GM13976 (cell line): ENCODE measurements around the gene CADM1.

Experiments
- DNase-seq: peaks from one replicate; pipeline ENCODE4 v3.0.0; 2012; ENCODE audit warnings: low spot score
- in situ Hi-C: fragments of 300-500 bp; cut with MboI; formaldehyde crosslinking; loops from one replicate; pipeline ENCODE4 v1.12.0; 2022; ENCODE audit warnings: low sequenced_read_pairs, mixed read lengths, inconsistent platforms; ENCODE audit not compliant: unreplicated experiment
- TF ChIP-seq, protein P1 (sequence below): IDR thresholded peaks from 2 replicates; pipeline ENCODE4 v1.5.1; 2012; ENCODE audit warnings: borderline replicate concordance, mild to moderate bottlenecking; ENCODE audit not compliant: insufficient read depth; ENCODE audit errors: extremely low read depth, missing control alignments, control extremely low read depth

Gene CADM1

DNA sequence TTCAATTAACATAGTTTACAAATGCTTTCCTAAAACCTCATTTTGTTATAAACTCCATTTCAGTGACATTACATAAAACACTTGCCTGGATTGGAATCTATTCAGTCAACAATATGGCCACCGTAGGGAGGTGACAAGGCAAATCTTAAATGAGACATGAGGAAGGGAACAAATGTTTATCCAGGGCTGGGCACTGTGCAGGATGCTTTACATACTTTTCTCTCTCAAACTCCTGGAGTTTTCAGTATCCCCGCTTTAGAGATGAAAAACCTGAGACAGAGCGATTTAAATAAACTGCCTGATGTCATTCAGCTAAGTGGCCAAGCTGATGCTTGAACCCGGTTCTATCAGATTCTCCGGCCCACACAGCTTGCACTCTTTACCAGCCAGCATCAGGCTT, 259.9 kb downstream of the CADM1 start:
- TF ChIP-seq, protein P1, sequence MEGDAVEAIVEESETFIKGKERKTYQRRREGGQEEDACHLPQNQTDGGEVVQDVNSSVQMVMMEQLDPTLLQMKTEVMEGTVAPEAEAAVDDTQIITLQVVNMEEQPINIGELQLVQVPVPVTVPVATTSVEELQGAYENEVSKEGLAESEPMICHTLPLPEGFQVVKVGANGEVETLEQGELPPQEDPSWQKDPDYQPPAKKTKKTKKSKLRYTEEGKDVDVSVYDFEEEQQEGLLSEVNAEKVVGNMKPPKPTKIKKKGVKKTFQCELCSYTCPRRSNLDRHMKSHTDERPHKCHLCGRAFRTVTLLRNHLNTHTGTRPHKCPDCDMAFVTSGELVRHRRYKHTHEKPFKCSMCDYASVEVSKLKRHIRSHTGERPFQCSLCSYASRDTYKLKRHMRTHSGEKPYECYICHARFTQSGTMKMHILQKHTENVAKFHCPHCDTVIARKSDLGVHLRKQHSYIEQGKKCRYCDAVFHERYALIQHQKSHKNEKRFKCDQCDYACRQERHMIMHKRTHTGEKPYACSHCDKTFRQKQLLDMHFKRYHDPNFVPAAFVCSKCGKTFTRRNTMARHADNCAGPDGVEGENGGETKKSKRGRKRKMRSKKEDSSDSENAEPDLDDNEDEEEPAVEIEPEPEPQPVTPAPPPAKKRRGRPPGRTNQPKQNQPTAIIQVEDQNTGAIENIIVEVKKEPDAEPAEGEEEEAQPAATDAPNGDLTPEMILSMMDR: no peak
- DNase-seq: no peak
- in situ Hi-C loops: no loop called here

DNA sequence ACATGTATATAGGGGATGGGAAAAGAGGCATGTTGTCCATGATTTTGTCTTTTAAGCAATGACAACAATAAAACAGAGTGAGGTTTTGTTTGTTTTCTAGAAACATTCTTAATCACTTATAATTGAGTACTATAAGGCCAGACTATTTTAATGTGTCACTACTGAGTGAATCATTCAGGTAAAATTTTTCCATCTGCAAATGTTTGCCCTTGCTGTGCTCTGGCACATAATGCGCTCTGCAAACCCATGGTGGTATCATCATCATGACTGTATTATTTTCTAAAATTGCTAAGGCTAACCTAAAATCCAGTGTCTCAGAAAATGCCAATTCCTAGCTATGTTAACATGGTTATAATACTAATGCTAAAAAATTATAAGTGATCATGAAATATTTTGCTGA, 261.2 kb downstream of the CADM1 start:
- in situ Hi-C loops: no loop called here

DNA sequence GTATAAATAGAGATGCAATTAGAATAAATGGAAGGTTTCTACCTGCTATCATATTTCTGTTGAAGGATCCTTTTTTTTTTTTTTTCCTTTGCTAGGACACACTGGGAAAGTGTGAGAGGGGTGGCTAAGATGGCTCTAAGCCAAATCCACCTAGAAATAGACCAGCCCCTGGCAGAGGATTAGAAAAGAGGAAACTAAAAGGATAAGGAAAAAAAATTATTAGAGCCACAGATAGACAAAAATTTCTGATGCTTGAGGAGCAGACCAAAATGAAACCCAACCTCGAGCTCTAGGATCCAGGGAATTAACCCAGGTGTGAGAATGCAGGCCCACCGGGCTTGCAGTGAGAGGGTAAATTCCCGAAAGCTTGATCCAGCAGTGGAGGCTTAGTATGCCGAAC, 262.3 kb downstream of the CADM1 start:
- in situ Hi-C loops: no loop called here
- no peak for DNase-seq
- TF ChIP-seq, protein P1: no peak

More for the DNA sequence above, 261.2 kb downstream of the CADM1 start:
- TF ChIP-seq, protein P1: no peak
- no peak for DNase-seq

DNA sequence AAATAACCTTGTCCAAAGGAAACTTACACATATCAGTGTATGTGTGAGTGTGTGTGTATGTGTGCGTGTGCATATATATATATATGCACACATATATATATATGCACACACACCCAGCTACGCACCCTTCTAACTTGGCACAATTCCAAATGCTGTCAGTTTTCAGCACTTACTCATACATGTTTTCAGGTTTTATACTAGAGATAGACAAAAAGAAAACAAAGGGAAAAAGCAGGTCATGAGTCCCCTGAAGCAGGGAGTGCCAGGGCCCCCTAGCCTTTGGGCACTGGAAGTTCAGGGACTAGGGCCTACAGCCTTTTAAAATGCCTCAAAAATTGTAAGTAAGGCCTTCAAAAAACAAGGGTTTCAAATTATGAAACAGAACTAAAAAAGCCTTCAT, 265.4 kb downstream of the CADM1 start:
- TF ChIP-seq, protein P1: no peak

DNA sequence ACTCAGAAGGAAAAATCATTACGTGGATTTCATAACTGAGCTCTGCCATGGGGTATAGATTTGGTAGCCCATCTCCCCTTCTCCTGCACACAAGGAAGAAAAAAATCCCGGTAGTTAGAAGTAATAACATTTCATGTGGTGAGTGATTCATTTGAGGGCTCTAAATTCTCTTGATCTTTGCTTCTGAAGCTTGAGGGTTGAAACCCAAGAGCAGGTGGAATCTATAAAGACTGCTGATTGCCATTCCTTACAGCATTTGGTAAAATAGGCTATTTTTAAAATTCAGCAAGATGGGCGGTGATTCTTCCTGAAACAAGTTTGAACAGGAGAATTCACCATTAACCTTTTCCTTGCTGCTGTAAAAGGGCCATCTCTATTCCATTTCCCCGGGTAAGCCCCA, 266.1 kb downstream of the CADM1 start:
- no peak for DNase-seq
- TF ChIP-seq, protein P1: no peak
- in situ Hi-C loops: no loop called here

More for the DNA sequence above, 265.4 kb downstream of the CADM1 start:
- no peak for DNase-seq
- in situ Hi-C loops: no loop called here

DNA sequence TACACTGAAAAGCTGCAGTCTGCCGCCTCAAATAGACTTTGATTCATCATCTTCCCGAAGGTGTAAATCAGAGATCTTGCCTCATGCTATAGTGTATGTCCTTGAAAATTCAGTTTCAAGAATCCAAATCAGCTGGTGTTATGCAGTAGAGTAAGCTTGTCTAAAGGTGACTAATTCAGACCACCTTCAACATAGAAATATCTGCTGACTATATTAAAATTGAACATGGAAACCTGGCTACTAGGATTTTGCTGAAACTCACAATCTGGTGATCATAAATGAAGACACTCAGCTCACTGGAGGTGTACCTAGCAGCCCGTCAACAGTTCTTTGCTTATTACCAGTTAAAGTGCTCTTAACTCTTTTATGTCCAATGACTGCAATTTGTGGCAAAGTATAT, 266.6 kb downstream of the CADM1 start:
- TF ChIP-seq, protein P1: no peak
- in situ Hi-C loops: no loop called here
- no peak for DNase-seq

DNA sequence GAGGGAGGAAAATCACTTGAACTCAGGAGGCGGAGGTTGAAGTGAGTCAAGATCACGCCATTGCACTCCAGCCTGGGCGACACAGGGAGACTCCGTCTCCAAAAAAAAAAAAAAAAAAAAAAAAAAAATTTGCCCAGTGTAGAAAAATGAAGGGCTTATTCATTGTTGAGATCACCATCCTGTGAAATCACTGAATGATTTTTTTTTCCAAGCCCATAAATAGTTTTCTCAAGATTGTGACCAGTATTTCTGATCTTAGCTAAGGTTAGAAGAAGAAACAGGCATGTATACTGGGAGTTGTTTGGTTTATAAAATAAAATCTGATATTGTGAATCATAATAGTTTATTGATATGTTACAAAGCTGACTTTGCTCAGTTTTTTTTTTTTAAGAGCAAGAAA, 269.4 kb downstream of the CADM1 start:
- TF ChIP-seq, protein P1: no peak
- no peak for DNase-seq
- in situ Hi-C loops: no loop called here
